ENCODE data around the gene SIK3. TPM values are rescaled to one million over a fixed set of nuclear protein-coding genes. Genes with fewer than 3 reads are reported as not detected.

Gene SIK3
- total RNA-seq, 1 experiment from 2014 or later, result 34.4 TPM

- no peaks in the 10 kb centered on the region for H3K36me3 Mint-ChIP-seq
- DNase-seq (ENCODE audit: low spot score) (no peak), ATAC-seq (no peak)
- TF ChIP-seq ZNF121 (CRISPR knock-in tag; IDR thresholded peaks at IDR 0.05) (peak; percentile 67; the same call in 1 of the 2 replicates), ZNF425 (CRISPR knock-in tag; conservative IDR thresholded peaks at IDR 0.05) (no peak), ZNF396 (CRISPR knock-in tag; IDR thresholded peaks at IDR 0.05; ENCODE audit: borderline replicate concordance) (no peak), PRRX2 (CRISPR knock-in tag; IDR thresholded peaks at IDR 0.05) (no peak)
- H3K4me1 Mint-ChIP-seq, result peaks cover 27% of the 10 kb centered on the region
- no peaks in the 10 kb centered on the region for H3K9me3 Mint-ChIP-seq
- H3K4me3 Mint-ChIP-seq, result no peak overlapping the region
- ChIA-PET POLR2A (no interaction called here), CTCF (no interaction called here)
- no peaks in the 10 kb centered on the region for H3K27me3 Mint-ChIP-seq (ENCODE audit: low read depth)
- H3K27ac Mint-ChIP-seq, result no peak overlapping the region
Measured at GRCh38 chr11:117068303-117068860, 29.8 kb downstream of the SIK3 start.

GRCh38 chr11:117066959-117067358 lies 31.3 kb downstream of the SIK3 start:
- CTCF ChIA-PET, result no interaction called here
- Mint-ChIP-seq H3K27ac (peak overlapping the region; percentile 3; the same call in 1 of the 2 replicates), H3K9me3 (no peaks in the 10 kb centered on the region), H3K4me1 (peaks cover 22% of the 10 kb centered on the region), H3K36me3 (no peaks in the 10 kb centered on the region), H3K27me3 (ENCODE audit: low read depth) (no peaks in the 10 kb centered on the region), H3K4me3 (no peak overlapping the region)
- DNase-seq (ENCODE audit: low spot score) (no peak), ATAC-seq (no peak)
- no peak for TF ChIP-seq TEAD4 (CRISPR knock-in tag; IDR thresholded peaks at IDR 0.05)
- no peak for TF ChIP-seq ELF4 (CRISPR knock-in tag; IDR thresholded peaks at IDR 0.05; ENCODE audit: low read depth)
- TF ChIP-seq RORB (CRISPR knock-in tag; IDR thresholded peaks at IDR 0.05), result no peak
- no peak for TF ChIP-seq RELA (CRISPR knock-in tag; IDR thresholded peaks at IDR 0.05; ENCODE audit: borderline replicate concordance)
- TF ChIP-seq NR3C1 (CRISPR knock-in tag; conservative IDR thresholded peaks at IDR 0.05; ENCODE audit: low read depth), result no peak
- TF ChIP-seq ATF6 (CRISPR knock-in tag; IDR thresholded peaks at IDR 0.05), result no peak
- no peak for TF ChIP-seq FOXP4 (CRISPR knock-in tag; IDR thresholded peaks at IDR 0.05)
- POLR2A ChIA-PET, result interaction anchor here (0.7 kb wide), 1 partner anchor 10 kb away, joined by 9 read pairs; no protein-coding TSS in a partner anchor

GRCh38 chr11:117064275-117064674 lies 34.0 kb downstream of the SIK3 start:
- ATAC-seq (no peak), DNase-seq (ENCODE audit: low spot score) (no peak)
- POLR2A ChIA-PET, result no interaction called here
- H3K9me3 Mint-ChIP-seq, result no peaks in the 10 kb centered on the region
- peaks cover 17% of the 10 kb centered on the region for H3K4me1 Mint-ChIP-seq
- H3K27me3 Mint-ChIP-seq (ENCODE audit: low read depth), result no peaks in the 10 kb centered on the region
- H3K4me3 Mint-ChIP-seq, result no peak overlapping the region
- peak overlapping the region; percentile 23 for H3K27ac Mint-ChIP-seq
- no peaks in the 10 kb centered on the region for H3K36me3 Mint-ChIP-seq
- CTCF ChIA-PET, result no interaction called here
- TF ChIP-seq GRHL2 (CRISPR knock-in tag; IDR thresholded peaks at IDR 0.05; ENCODE audit: insufficient replicate concordance, severe bottlenecking) (no peak), HMGXB4 (CRISPR knock-in tag; IDR thresholded peaks at IDR 0.05) (no peak), USF2 (CRISPR knock-in tag; IDR thresholded peaks at IDR 0.05) (no peak), ZNF423 (CRISPR knock-in tag; IDR thresholded peaks at IDR 0.05) (no peak), ZNF121 (CRISPR knock-in tag; IDR thresholded peaks at IDR 0.05) (no peak), SMAD4 (CRISPR knock-in tag; IDR thresholded peaks at IDR 0.05) (no peak), MYBL2 (CRISPR knock-in tag; IDR thresholded peaks at IDR 0.05) (no peak), ZMAT4 (CRISPR knock-in tag; IDR thresholded peaks at IDR 0.05) (no peak), PREB (CRISPR knock-in tag; IDR thresholded peaks at IDR 0.05; ENCODE audit: borderline replicate concordance) (no peak), ZNF317 (CRISPR knock-in tag; IDR thresholded peaks at IDR 0.05; ENCODE audit: borderline replicate concordance, low read depth) (no peak), ATF1 (CRISPR knock-in tag; IDR thresholded peaks at IDR 0.05) (no peak)

All from WTC11 (cell line).